HG03060 (cell line): ENCODE data around the gene SLC44A3.
A peak's percentile ranks its signal among the peaks of the same experiment; 100 is the strongest.

Source experiments
- ATAC-seq: cut with Tn5 transposase; IDR thresholded peaks from one replicate; pipeline ENCODE4 v1.9.1; 2021; ENCODE audit warnings: low read depth, moderate number of reproducible peaks; ENCODE audit not compliant: unreplicated experiment

Gene SLC44A3

GRCh38 chr1:94801919-94802546 lies 18.1 kb upstream of the SLC44A3 start:
- peak; percentile 89 for ATAC-seq

GRCh38 chr1:94803106-94803505 lies 17.1 kb upstream of the SLC44A3 start:
- ATAC-seq: no peak

- no peak for ATAC-seq
These were observed 16.4 kb upstream of the SLC44A3 start for GRCh38 chr1:94803517-94804441.

- ATAC-seq: no peak
These were observed 15.7 kb upstream of the SLC44A3 start for GRCh38 chr1:94804442-94804837.

- ATAC-seq: no peak
These were observed 14.2 kb upstream of the SLC44A3 start for GRCh38 chr1:94805912-94806311.

GRCh38 chr1:94806441-94806871 lies 13.7 kb upstream of the SLC44A3 start:
- no peak for ATAC-seq

GRCh38 chr1:94807742-94808491 lies 12.2 kb upstream of the SLC44A3 start:
- ATAC-seq: no peak

GRCh38 chr1:94808669-94809068 lies 11.5 kb upstream of the SLC44A3 start:
- no peak for ATAC-seq

- no peak for ATAC-seq
These were observed 7.2 kb upstream of the SLC44A3 start for GRCh38 chr1:94812985-94813384.

- ATAC-seq: no peak
These were observed 4.1 kb upstream of the SLC44A3 start for GRCh38 chr1:94816030-94816429.

GRCh38 chr1:94817712-94818111 lies 2.4 kb upstream of the SLC44A3 start:
- no peak for ATAC-seq

- ATAC-seq: no peak
These were observed 766 bp upstream of the SLC44A3 start for GRCh38 chr1:94819238-94819944.

GRCh38 chr1:94820936-94821335 lies 779 bp downstream of the SLC44A3 start:
- ATAC-seq: no peak

- no peak for ATAC-seq
These were observed 1.6 kb downstream of the SLC44A3 start for GRCh38 chr1:94821636-94822305.

- no peak for ATAC-seq
These were observed 3.0 kb downstream of the SLC44A3 start for GRCh38 chr1:94823116-94823515.

- no peak for ATAC-seq
These were observed 5.8 kb downstream of the SLC44A3 start for GRCh38 chr1:94825936-94826335.

GRCh38 chr1:94827434-94827833 lies 7.3 kb downstream of the SLC44A3 start:
- no peak for ATAC-seq

GRCh38 chr1:94828251-94828650 lies 8.1 kb downstream of the SLC44A3 start:
- no peak for ATAC-seq

- no peak for ATAC-seq
These were observed 11.5 kb downstream of the SLC44A3 start for GRCh38 chr1:94831641-94832040.

- no peak for ATAC-seq
These were observed 12.3 kb downstream of the SLC44A3 start for GRCh38 chr1:94832446-94832845.
